ENCODE results near the gene DNLZ. TPM values are rescaled to one million over a fixed set of nuclear protein-coding genes. Genes with fewer than 3 reads are reported as not detected.

The DNLZ gene
- total RNA-seq, 1 donor from 2014 or later, result 14.5 TPM

DNA sequence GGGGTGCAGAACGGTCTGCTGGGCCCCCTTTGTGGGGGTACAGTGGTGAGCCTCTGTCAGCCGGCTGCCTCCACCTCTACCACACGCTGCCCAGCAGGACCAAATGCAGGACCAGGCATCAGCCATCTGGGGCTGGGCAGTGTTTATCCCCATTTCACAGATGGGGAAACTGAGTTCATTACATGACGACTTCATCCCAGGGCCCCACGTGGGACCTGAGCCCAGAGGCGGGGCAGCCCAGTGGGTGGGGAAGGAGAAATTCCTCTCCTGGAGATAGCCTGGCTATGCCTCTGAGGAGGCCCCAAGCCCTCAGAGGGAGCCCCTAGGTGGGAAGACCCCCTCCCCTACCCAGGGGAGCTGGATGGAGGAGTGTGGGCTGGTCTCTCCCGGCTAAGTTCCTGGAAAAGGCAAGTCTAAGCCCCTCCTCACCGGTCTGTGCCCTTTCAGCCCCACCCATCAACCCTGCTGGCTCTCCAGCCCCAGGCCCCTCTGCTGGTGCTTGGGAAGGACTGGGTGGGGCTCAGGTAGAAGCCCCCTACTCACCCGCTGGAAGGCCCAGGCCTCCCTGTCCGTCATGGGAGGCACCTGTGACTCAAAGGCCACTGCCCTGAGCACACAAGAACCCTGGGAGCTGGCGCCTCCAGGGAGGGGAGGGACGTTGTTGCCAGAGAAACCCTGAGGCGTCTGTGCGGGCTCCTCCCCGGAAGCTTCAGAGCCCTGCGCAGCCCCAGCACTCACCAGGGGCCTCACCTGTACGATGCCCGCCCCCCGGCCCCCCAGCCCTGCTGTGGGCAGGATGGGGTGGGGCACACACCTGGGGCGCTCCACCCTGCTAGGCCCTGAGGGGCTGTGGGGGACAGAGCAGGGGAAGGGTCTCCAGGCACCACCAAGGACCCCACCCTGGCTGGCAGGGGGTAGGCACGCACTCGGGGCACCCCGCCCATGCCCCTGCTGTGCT lies 52.2 kb downstream of the DNLZ start:
- TF ChIP-seq, protein P1, sequence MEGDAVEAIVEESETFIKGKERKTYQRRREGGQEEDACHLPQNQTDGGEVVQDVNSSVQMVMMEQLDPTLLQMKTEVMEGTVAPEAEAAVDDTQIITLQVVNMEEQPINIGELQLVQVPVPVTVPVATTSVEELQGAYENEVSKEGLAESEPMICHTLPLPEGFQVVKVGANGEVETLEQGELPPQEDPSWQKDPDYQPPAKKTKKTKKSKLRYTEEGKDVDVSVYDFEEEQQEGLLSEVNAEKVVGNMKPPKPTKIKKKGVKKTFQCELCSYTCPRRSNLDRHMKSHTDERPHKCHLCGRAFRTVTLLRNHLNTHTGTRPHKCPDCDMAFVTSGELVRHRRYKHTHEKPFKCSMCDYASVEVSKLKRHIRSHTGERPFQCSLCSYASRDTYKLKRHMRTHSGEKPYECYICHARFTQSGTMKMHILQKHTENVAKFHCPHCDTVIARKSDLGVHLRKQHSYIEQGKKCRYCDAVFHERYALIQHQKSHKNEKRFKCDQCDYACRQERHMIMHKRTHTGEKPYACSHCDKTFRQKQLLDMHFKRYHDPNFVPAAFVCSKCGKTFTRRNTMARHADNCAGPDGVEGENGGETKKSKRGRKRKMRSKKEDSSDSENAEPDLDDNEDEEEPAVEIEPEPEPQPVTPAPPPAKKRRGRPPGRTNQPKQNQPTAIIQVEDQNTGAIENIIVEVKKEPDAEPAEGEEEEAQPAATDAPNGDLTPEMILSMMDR (IDR thresholded peaks at IDR 0.05; ENCODE audit: unreplicated experiment), result no peak

GRCh38 chr9:136310273-136311030 lies 53.1 kb downstream of the DNLZ start:
- TF ChIP-seq, protein P1 (IDR thresholded peaks at IDR 0.05; ENCODE audit: unreplicated experiment), result no peak
- H3K9me3 Mint-ChIP-seq (ENCODE audit: unreplicated experiment), result no peaks in the 10 kb centered on the region
- no peak overlapping the region for H3K27ac Mint-ChIP-seq (ENCODE audit: unreplicated experiment)
- peaks cover 4% of the 10 kb centered on the region for H3K27me3 Mint-ChIP-seq (ENCODE audit: unreplicated experiment)
- DNase-seq (ENCODE audit: low spot score), result no peak
- peaks cover 7% of the 10 kb centered on the region for H3K36me3 Mint-ChIP-seq (ENCODE audit: low read depth, unreplicated experiment)
- H3K4me3 Mint-ChIP-seq (ENCODE audit: unreplicated experiment), result no peak overlapping the region
- H3K4me1 Mint-ChIP-seq (ENCODE audit: unreplicated experiment), result no peaks in the 10 kb centered on the region

More for the DNA sequence above, 52.2 kb downstream of the DNLZ start:
- DNase-seq (ENCODE audit: low spot score), result no peak
- H3K27me3 Mint-ChIP-seq (ENCODE audit: unreplicated experiment), result peaks cover 8% of the 10 kb centered on the region
- H3K36me3 Mint-ChIP-seq (ENCODE audit: low read depth, unreplicated experiment), result peaks cover 14% of the 10 kb centered on the region
- no peak overlapping the region for H3K27ac Mint-ChIP-seq (ENCODE audit: unreplicated experiment)
- peaks cover 3% of the 10 kb centered on the region for H3K9me3 Mint-ChIP-seq (ENCODE audit: unreplicated experiment)
- no peaks in the 10 kb centered on the region for H3K4me1 Mint-ChIP-seq (ENCODE audit: unreplicated experiment)
- no peak overlapping the region for H3K4me3 Mint-ChIP-seq (ENCODE audit: unreplicated experiment)

DNA sequence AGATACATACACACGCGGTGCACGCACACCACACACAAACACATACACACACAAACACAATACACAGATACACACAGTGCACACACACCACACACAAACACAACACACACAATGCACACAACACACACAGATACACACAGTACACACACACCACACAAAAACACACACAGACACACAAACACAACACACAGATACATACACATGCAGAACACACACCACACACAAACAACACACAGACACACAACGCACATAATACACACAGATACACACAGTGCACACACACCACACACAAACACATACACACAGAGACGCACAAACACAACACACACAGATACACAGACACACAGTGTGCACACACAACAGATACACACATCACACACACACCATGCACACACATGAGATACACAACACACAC lies 53.7 kb downstream of the DNLZ start:
- no peak overlapping the region for H3K27ac Mint-ChIP-seq (ENCODE audit: unreplicated experiment)
- no peaks in the 10 kb centered on the region for H3K4me1 Mint-ChIP-seq (ENCODE audit: unreplicated experiment)
- no peak overlapping the region for H3K4me3 Mint-ChIP-seq (ENCODE audit: unreplicated experiment)
- H3K36me3 Mint-ChIP-seq (ENCODE audit: low read depth, unreplicated experiment), result peaks cover 3% of the 10 kb centered on the region
- H3K27me3 Mint-ChIP-seq (ENCODE audit: unreplicated experiment), result peaks cover 3% of the 10 kb centered on the region
- no peak for DNase-seq (ENCODE audit: low spot score)
- H3K9me3 Mint-ChIP-seq (ENCODE audit: unreplicated experiment), result no peaks in the 10 kb centered on the region
- TF ChIP-seq, protein P1 (IDR thresholded peaks at IDR 0.05; ENCODE audit: unreplicated experiment), result no peak

Other genes starting within 250 kb of the DNLZ start
- 33.6 TPM for gene TMEM250, start 244.9 kb downstream of the DNLZ start, total RNA-seq (ENCODE audit: unreplicated experiment)
- not detected for gene LHX3, start 158.6 kb downstream of the DNLZ start, total RNA-seq (ENCODE audit: unreplicated experiment)
- 14.0 TPM for gene QSOX2, start 117.9 kb downstream of the DNLZ start, total RNA-seq (ENCODE audit: unreplicated experiment)
- gene CCDC187, start 59.6 kb downstream of the DNLZ start, total RNA-seq (ENCODE audit: unreplicated experiment), result 0.05 TPM
- 31.7 TPM for gene GPSM1, start 36.2 kb downstream of the DNLZ start, total RNA-seq (ENCODE audit: unreplicated experiment)
- 0.41 TPM for gene CARD9, start 9.9 kb upstream of the DNLZ start, total RNA-seq (ENCODE audit: unreplicated experiment)
- 13.5 TPM for gene SNAPC4, start 36.4 kb upstream of the DNLZ start, total RNA-seq (ENCODE audit: unreplicated experiment)
- 45.0 TPM for gene ENTR1, start 46.9 kb upstream of the DNLZ start, total RNA-seq (ENCODE audit: unreplicated experiment)
- 61.3 TPM for gene PMPCA, start 46.9 kb upstream of the DNLZ start, total RNA-seq (ENCODE audit: unreplicated experiment)
- gene INPP5E, start 76.1 kb upstream of the DNLZ start, total RNA-seq (ENCODE audit: unreplicated experiment), result 23.6 TPM
- 79.5 TPM for gene SEC16A, start 119.3 kb upstream of the DNLZ start, total RNA-seq (ENCODE audit: unreplicated experiment)
- 312 TPM for gene NOTCH1, start 182.3 kb upstream of the DNLZ start, total RNA-seq (ENCODE audit: unreplicated experiment)

All from endothelial cell (in vitro differentiated cells).